IMR-90 (cell line): Measurements from ENCODE around the gene SP2. TPM values are rescaled to one million over a fixed set of nuclear protein-coding genes. Genes with fewer than 3 reads are reported as not detected.

Experiments
- ATAC-seq: fragments of 200-7000 bp; cut with Tn5 transposase; 2 replicates; pipeline ENCODE4 v1.9.1; 2020; ENCODE audit warnings: low read depth, mild to moderate bottlenecking, moderate library complexity
- BruUV-seq: library from RNA; stranded (reverse); fragments of 400-500 nt; replicated peaks from 2 replicates; lab custom pipeline; 2021; lab: Mats Ljungman, UMichigan
- CTCF ChIA-PET: fragments of 300-600 bp; formaldehyde crosslinking; extraction: SDS; loops from one replicate; lab custom pipeline; 2021; ENCODE audit warnings: antibody characterized with exemption; lab: Yijun Ruan, JAX
- POLR2A ChIA-PET: fragments of 300-600 bp; sonication (Branson Sonifier 250); formaldehyde crosslinking; loops from one replicate; lab custom pipeline; 2022; ENCODE audit warnings: antibody characterized with exemption; ENCODE audit not compliant: unreplicated experiment; lab: Charles Lee
- DNase-seq: peaks from one replicate; pipeline ENCODE4 v3.0.0; 2013
- H2AFZ ChIP-seq: replicated peaks from 2 replicates; pipeline ENCODE3; 2013; ENCODE audit warnings: low read length, mild to moderate bottlenecking; ENCODE audit not compliant: poor library complexity
- H2AK5ac ChIP-seq: 2 replicates; pipeline ENCODE4 v1.6.1; 2013; ENCODE audit warnings: low read depth, low read length, inconsistent platforms
- H2AK9ac ChIP-seq: replicated peaks from 2 replicates; pipeline ENCODE3; 2013; ENCODE audit warnings: mild to moderate bottlenecking, low read depth, low read length, moderate library complexity; ENCODE audit not compliant: poor library complexity
- H2BK120ac ChIP-seq: 2 replicates; pipeline ENCODE4 v1.6.1; 2013; ENCODE audit warnings: low read depth, low read length, inconsistent platforms
- H2BK15ac ChIP-seq: 3 replicates; pipeline ENCODE4 v1.6.1; 2013; ENCODE audit warnings: low read depth, low read length, inconsistent platforms
- H2BK20ac ChIP-seq: 2 replicates; pipeline ENCODE4 v1.6.1; 2013; ENCODE audit warnings: low read depth, mild to moderate bottlenecking, inconsistent platforms, low read length, moderate library complexity
- H2BK5ac ChIP-seq: 2 replicates; pipeline ENCODE4 v1.6.1; 2013; ENCODE audit warnings: mild to moderate bottlenecking, low read depth, low read length, inconsistent platforms; ENCODE audit not compliant: poor library complexity, severe bottlenecking
- H3K14ac ChIP-seq: replicated peaks from 2 replicates; pipeline ENCODE4 v1.6.1; 2013; ENCODE audit warnings: low read depth, low read length, inconsistent platforms
- H3K18ac ChIP-seq: 2 replicates; pipeline ENCODE4 v1.6.1; 2013; ENCODE audit warnings: low read depth, low read length, control low read depth
- H3K23ac ChIP-seq: 2 replicates; pipeline ENCODE4 v1.6.1; 2013; ENCODE audit warnings: low read depth, low read length, inconsistent platforms
- H3K27ac ChIP-seq: 2 replicates; pipeline ENCODE4 v1.5.1; 2013; ENCODE audit warnings: mild to moderate bottlenecking, control low read depth, low read length; ENCODE audit not compliant: insufficient read depth
- H3K27me3 ChIP-seq: 2 replicates; pipeline ENCODE4 v1.6.1; 2013; ENCODE audit warnings: low read length; ENCODE audit not compliant: control insufficient read depth, insufficient read depth
- H3K36me3 ChIP-seq: 2 replicates; pipeline ENCODE4 v1.6.1; 2013; ENCODE audit warnings: low read length, mixed read lengths; ENCODE audit not compliant: control insufficient read depth, insufficient read depth
- H3K4ac ChIP-seq: 2 replicates; pipeline ENCODE4 v1.6.1; 2013; ENCODE audit warnings: low read depth, low read length, inconsistent platforms
- H3K4me1 ChIP-seq: 2 replicates; pipeline ENCODE4 v1.6.1; 2013; ENCODE audit warnings: low read length, mixed read lengths; ENCODE audit not compliant: control insufficient read depth, insufficient read depth
- H3K4me2 ChIP-seq: 2 replicates; pipeline ENCODE4 v1.6.1; 2013; ENCODE audit warnings: low read depth, mild to moderate bottlenecking, control low read depth, low read length, moderate library complexity
- H3K4me3 ChIP-seq: 2 replicates; pipeline ENCODE4 v1.5.1; 2013; ENCODE audit warnings: low read depth, mild to moderate bottlenecking, control low read depth, low read length, moderate library complexity; ENCODE audit not compliant: insufficient read depth
- H3K56ac ChIP-seq: 2 replicates; pipeline ENCODE4 v1.6.1; 2013; ENCODE audit warnings: low read length, inconsistent platforms; ENCODE audit not compliant: insufficient read depth; ENCODE audit errors: extremely low read depth
- H3K79me1 ChIP-seq, 2 experiments: 2 replicates each; pipeline ENCODE4 v1.6.1; 2013; ENCODE audit warnings: low read length in 2 of 2, inconsistent platforms in 1 of 2, low read depth in 1 of 2
- H3K9ac ChIP-seq: 2 replicates; pipeline ENCODE4 v1.6.1; 2013; ENCODE audit warnings: low read depth, low read length, control low read depth
- H3K9me1 ChIP-seq: 2 replicates; pipeline ENCODE4 v1.6.1; 2013; ENCODE audit warnings: low read length, inconsistent platforms; ENCODE audit not compliant: insufficient read depth
- H3K9me3 ChIP-seq: 2 replicates; pipeline ENCODE4 v1.6.1; 2013; ENCODE audit warnings: low read length; ENCODE audit not compliant: control insufficient read depth, insufficient read depth
- H4K20me1 ChIP-seq: 2 replicates; pipeline ENCODE4 v1.6.1; 2013; ENCODE audit warnings: low read length, inconsistent platforms; ENCODE audit not compliant: insufficient read depth
- H4K5ac ChIP-seq: 2 replicates; pipeline ENCODE4 v1.6.1; 2013; ENCODE audit warnings: mild to moderate bottlenecking, low read depth, low read length, control low read depth
- H4K8ac ChIP-seq, 2 experiments: 2 replicates each; pipeline ENCODE4 v1.6.1; 2013; ENCODE audit warnings: low read depth in 2 of 2, low read length in 2 of 2, control low read depth in 1 of 2, inconsistent platforms in 1 of 2
- H4K91ac ChIP-seq: 2 replicates; pipeline ENCODE4 v1.6.1; 2013; ENCODE audit warnings: low read depth, low read length, inconsistent platforms; ENCODE audit not compliant: insufficient read depth
- BHLHE40 ChIP-seq: fragments of 150-350 bp; IDR thresholded peaks from 2 replicates; pipeline ENCODE4 v1.6.1; 2016; ENCODE audit warnings: mild to moderate bottlenecking, low read depth, low read length
- CEBPB ChIP-seq: IDR thresholded peaks from 2 replicates; pipeline ENCODE4 v1.6.1; 2012; ENCODE audit warnings: low read depth, low read length, improper control_type of control experiment
- CHD1 ChIP-seq: IDR thresholded peaks from 2 replicates; pipeline ENCODE4 v1.6.1; 2012; ENCODE audit warnings: low read depth, low read length, improper control_type of control experiment
- ELK1 ChIP-seq: fragments of 150-350 bp; IDR thresholded peaks from 2 replicates; pipeline ENCODE4 v1.6.1; 2016; ENCODE audit warnings: low read depth, mild to moderate bottlenecking, low read length, moderate library complexity, borderline replicate concordance
- FOS ChIP-seq: fragments of 150-350 bp; IDR thresholded peaks from 2 replicates; pipeline ENCODE4 v1.6.1; 2016; ENCODE audit warnings: low read depth, low read length
- MAFK ChIP-seq: IDR thresholded peaks from 2 replicates; pipeline ENCODE4 v1.6.1; 2012; ENCODE audit warnings: low read depth, low read length, improper control_type of control experiment
- MAZ ChIP-seq: IDR thresholded peaks from 2 replicates; pipeline ENCODE4 v1.6.1; 2012; ENCODE audit warnings: low read depth, mild to moderate bottlenecking, low read length, improper control_type of control experiment, moderate library complexity, borderline replicate concordance
- MXI1 ChIP-seq: IDR thresholded peaks from 2 replicates; pipeline ENCODE4 v1.6.1; 2012; ENCODE audit warnings: low read depth, mild to moderate bottlenecking, low read length, moderate library complexity, borderline replicate concordance
- NFE2L2 ChIP-seq: fragments of 150-350 bp; IDR thresholded peaks from 2 replicates; pipeline ENCODE4 v1.6.1; 2016; ENCODE audit warnings: low read depth, mild to moderate bottlenecking, low read length
- POLR2A ChIP-seq: IDR thresholded peaks from 2 replicates; pipeline ENCODE4 v1.6.1; 2012; ENCODE audit warnings: mild to moderate bottlenecking, low read depth, low read length
- RAD21 ChIP-seq: IDR thresholded peaks from 2 replicates; pipeline ENCODE4 v1.6.1; 2012; ENCODE audit warnings: low read length, improper control_type of control experiment
- RCOR1 ChIP-seq: IDR thresholded peaks from 2 replicates; pipeline ENCODE4 v1.6.1; 2012; ENCODE audit warnings: mild to moderate bottlenecking, low read length, improper control_type of control experiment; ENCODE audit not compliant: insufficient replicate concordance
- RFX5 ChIP-seq: IDR thresholded peaks from 2 replicates; pipeline ENCODE4 v1.8.0; 2012; ENCODE audit warnings: low read depth, mild to moderate bottlenecking, low read length, moderate library complexity
- SMC3 ChIP-seq: fragments of 150-350 bp; IDR thresholded peaks from 2 replicates; pipeline ENCODE4 v1.6.1; 2016; ENCODE audit warnings: low read depth, mild to moderate bottlenecking, antibody characterized with exemption, low read length, moderate library complexity
- WGBS, 2 experiments: methylation state at CpG; one replicate each; pipeline versions ENCODE4 v1.1.5 to v1.1.7; 2013; ENCODE audit warnings: missing lambda C conversion rate in 2 of 2; ENCODE audit not compliant: insufficient read length in 1 of 2; ENCODE audit errors: extremely low coverage in 2 of 2; 5-methylcytosine and 5-hydroxymethylcytosine counted together
- dilution Hi-C: fragments of 300-500 bp; cut with HindIII; formaldehyde crosslinking; loops from one replicate; pipeline ENCODE4 v1.14.3; 2018; ENCODE audit warnings: low sequenced_read_pairs; ENCODE audit not compliant: unreplicated experiment
- in situ Hi-C: fragments of 300-500 bp; cut with MboI; formaldehyde crosslinking; loops from 3 replicates; pipeline ENCODE4 v1.14.3; 2019; ENCODE audit warnings: low sequenced_read_pairs, inconsistent platforms, mixed read lengths
- intact Hi-C: fragments of 100-400 bp; cut with micrococcal nuclease; formaldehyde crosslinking; loops from 2 replicates; pipeline ENCODE4 v1.10.0; 2022
- polyA plus RNA-seq, 3 experiments: library from polyadenylated mRNA; depleted of rRNA; stranded (reverse); fragments of >200 nt; gene quantifications; 2 replicates each; pipeline ENCODE4 v1.2.3, GENCODE V29; 2012; ENCODE audit warnings: low replicate concordance in 1 of 3
- total RNA-seq: library from RNA; depleted of rRNA; stranded (reverse); fragments of >200 nt; gene quantifications from 2 replicates; pipeline ENCODE4 v1.2.3, GENCODE V29; 2012
- TF ChIP-seq, protein P1 (sequence below): fragments of 150-350 bp; IDR thresholded peaks from 2 replicates; pipeline ENCODE4 v1.6.1; 2017; ENCODE audit warnings: mild to moderate bottlenecking, antibody characterized with exemption, low read length, low read depth
- TF ChIP-seq, protein P2 (sequence below): conservative IDR thresholded peaks from 2 replicates; pipeline ENCODE4 v1.5.1; 2012; ENCODE audit warnings: mild to moderate bottlenecking, low read depth, low read length, improper control_type of control experiment

Gene SP2
- total and polyA plus RNA-seq, 2 of the 4 experiments (the other 2 are of a cell fraction), result 0.72 to 13.8 TPM

DNA sequence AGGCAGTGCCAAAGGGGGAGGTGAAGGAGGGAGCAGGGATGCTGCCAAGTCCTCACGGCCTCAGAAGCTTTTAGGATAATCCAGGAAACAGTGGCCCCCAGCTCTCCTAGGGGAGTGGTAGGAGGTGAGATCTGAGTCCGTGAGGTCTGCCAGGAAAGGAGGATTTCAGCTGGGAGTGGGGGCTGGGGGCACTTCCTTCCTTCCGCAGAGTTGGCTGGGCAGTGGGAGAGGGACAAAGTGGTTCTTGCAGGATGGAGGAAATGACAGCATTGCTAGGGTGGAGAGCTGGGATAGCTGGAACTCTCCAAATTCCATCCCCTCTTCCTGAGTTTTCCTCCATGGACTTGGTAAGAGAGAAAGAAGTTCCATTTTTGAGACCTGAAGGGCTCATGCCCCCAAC lies 40.3 kb upstream of the SP2 start:
- no peaks in the 10 kb centered on the region for H3K36me3 ChIP-seq
- no peak overlapping the region for H2AFZ ChIP-seq
- no peak overlapping the region for H4K8ac ChIP-seq
- H2BK20ac ChIP-seq, result no peak overlapping the region
- no peak overlapping the region for H2AK5ac ChIP-seq
- ChIA-PET CTCF (no interaction called here), POLR2A (no interaction called here)
- H2BK120ac ChIP-seq, result no peak overlapping the region
- H4K91ac ChIP-seq, result no peak overlapping the region
- no peak overlapping the region for H2BK5ac ChIP-seq
- no peak overlapping the region for H4K5ac ChIP-seq
- no TSS peak for BruUV-seq
- no peak overlapping the region for H3K56ac ChIP-seq
- no peak overlapping the region for H3K4me3 ChIP-seq
- H3K4me1 ChIP-seq, result no peaks in the 10 kb centered on the region
- H3K4ac ChIP-seq, result no peak overlapping the region
- no peak overlapping the region for H2BK15ac ChIP-seq
- H3K14ac ChIP-seq, result no peak overlapping the region
- no peak overlapping the region for H3K4me2 ChIP-seq
- dilution Hi-C loops (no loop called here), intact Hi-C loops (no loop called here), in situ Hi-C loops (no loop called here)
- H3K79me1 ChIP-seq, result no peaks in the 10 kb centered on the region
- no peak for TF ChIP-seq RCOR1
- no peak for TF ChIP-seq RFX5
- TF ChIP-seq RAD21, result no peak
- no peak for TF ChIP-seq ELK1
- TF ChIP-seq MXI1, result no peak
- TF ChIP-seq CEBPB, result no peak
- no peak for TF ChIP-seq POLR2A
- TF ChIP-seq SMC3, result no peak
- no peak for TF ChIP-seq NFE2L2
- no peak for TF ChIP-seq MAZ
- TF ChIP-seq FOS, result no peak
- no peak for TF ChIP-seq MAFK
- TF ChIP-seq, protein P1, sequence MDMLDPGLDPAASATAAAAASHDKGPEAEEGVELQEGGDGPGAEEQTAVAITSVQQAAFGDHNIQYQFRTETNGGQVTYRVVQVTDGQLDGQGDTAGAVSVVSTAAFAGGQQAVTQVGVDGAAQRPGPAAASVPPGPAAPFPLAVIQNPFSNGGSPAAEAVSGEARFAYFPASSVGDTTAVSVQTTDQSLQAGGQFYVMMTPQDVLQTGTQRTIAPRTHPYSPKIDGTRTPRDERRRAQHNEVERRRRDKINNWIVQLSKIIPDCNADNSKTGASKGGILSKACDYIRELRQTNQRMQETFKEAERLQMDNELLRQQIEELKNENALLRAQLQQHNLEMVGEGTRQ, result no peak
- no peak for TF ChIP-seq BHLHE40
- TF ChIP-seq, protein P2, sequence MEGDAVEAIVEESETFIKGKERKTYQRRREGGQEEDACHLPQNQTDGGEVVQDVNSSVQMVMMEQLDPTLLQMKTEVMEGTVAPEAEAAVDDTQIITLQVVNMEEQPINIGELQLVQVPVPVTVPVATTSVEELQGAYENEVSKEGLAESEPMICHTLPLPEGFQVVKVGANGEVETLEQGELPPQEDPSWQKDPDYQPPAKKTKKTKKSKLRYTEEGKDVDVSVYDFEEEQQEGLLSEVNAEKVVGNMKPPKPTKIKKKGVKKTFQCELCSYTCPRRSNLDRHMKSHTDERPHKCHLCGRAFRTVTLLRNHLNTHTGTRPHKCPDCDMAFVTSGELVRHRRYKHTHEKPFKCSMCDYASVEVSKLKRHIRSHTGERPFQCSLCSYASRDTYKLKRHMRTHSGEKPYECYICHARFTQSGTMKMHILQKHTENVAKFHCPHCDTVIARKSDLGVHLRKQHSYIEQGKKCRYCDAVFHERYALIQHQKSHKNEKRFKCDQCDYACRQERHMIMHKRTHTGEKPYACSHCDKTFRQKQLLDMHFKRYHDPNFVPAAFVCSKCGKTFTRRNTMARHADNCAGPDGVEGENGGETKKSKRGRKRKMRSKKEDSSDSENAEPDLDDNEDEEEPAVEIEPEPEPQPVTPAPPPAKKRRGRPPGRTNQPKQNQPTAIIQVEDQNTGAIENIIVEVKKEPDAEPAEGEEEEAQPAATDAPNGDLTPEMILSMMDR, result no peak
- no peak for TF ChIP-seq CHD1
- H3K9me1 ChIP-seq, result no peaks in the 10 kb centered on the region
- H3K27me3 ChIP-seq, result peaks cover 61% of the 10 kb centered on the region
- H4K20me1 ChIP-seq, result no peaks in the 10 kb centered on the region
- no peak for ATAC-seq
- H3K18ac ChIP-seq, result no peak overlapping the region
- no peak overlapping the region for H3K9ac ChIP-seq
- no peak overlapping the region for H2AK9ac ChIP-seq
- no peak for DNase-seq
- no peak overlapping the region for H3K23ac ChIP-seq
- no peak overlapping the region for H3K27ac ChIP-seq
- WGBS, 2 experiments, result no CpG with 5 or more reads among the region's 3 CpGs
- H3K9me3 ChIP-seq, result no peaks in the 10 kb centered on the region
